Measurements from ENCODE around the gene STK38L.

GRCh38 chr12:27255806-27256205, 11.7 kb downstream of the STK38L start:
- TF ChIP-seq, protein P1, sequence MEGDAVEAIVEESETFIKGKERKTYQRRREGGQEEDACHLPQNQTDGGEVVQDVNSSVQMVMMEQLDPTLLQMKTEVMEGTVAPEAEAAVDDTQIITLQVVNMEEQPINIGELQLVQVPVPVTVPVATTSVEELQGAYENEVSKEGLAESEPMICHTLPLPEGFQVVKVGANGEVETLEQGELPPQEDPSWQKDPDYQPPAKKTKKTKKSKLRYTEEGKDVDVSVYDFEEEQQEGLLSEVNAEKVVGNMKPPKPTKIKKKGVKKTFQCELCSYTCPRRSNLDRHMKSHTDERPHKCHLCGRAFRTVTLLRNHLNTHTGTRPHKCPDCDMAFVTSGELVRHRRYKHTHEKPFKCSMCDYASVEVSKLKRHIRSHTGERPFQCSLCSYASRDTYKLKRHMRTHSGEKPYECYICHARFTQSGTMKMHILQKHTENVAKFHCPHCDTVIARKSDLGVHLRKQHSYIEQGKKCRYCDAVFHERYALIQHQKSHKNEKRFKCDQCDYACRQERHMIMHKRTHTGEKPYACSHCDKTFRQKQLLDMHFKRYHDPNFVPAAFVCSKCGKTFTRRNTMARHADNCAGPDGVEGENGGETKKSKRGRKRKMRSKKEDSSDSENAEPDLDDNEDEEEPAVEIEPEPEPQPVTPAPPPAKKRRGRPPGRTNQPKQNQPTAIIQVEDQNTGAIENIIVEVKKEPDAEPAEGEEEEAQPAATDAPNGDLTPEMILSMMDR (IDR thresholded peaks at IDR 0.05): no peak
- TF ChIP-seq POLR2A (IDR thresholded peaks at IDR 0.05): no peak

All from testis (tissue), 2 donors.